GM12874 (cell line): ENCODE data around the gene KIF20B.

Source experiments
- CTCF ChIP-seq: IDR thresholded peaks from 2 replicates; pipeline ENCODE4 v1.5.1; 2011; ENCODE audit warnings: low read depth, mild to moderate bottlenecking, control low read depth, low read length, moderate library complexity; ENCODE audit not compliant: insufficient read depth

The KIF20B gene

GRCh38 chr10:89706011-89706410 lies 4.6 kb downstream of the KIF20B start:
- no peak for TF ChIP-seq CTCF

GRCh38 chr10:89707372-89707771 lies 6.0 kb downstream of the KIF20B start:
- no peak for TF ChIP-seq CTCF

DNA sequence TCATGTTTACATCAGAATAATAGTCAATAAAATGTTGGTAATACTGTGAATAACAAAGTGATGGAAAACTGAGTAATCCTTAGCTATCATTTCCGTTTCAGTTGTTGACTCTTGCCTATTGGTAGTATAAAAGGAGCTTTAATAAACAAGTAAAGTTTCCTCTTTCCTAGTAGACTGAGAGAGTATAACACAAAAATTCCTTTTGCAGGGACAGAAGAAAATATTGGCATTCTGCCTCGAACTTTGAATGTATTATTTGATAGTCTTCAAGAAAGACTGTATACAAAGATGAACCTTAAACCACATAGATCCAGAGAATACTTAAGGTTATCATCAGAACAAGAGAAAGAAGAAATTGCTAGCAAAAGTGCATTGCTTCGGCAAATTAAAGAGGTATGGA lies 9.4 kb downstream of the KIF20B start:
- TF ChIP-seq CTCF = no peak

GRCh38 chr10:89734616-89735015 lies 33.2 kb downstream of the KIF20B start:
- no peak for TF ChIP-seq CTCF

GRCh38 chr10:89738551-89739209 lies 37.3 kb downstream of the KIF20B start:
- TF ChIP-seq CTCF = no peak

- no peak for TF ChIP-seq CTCF
Measured at GRCh38 chr10:89741126-89741762, 39.9 kb downstream of the KIF20B start.

DNA sequence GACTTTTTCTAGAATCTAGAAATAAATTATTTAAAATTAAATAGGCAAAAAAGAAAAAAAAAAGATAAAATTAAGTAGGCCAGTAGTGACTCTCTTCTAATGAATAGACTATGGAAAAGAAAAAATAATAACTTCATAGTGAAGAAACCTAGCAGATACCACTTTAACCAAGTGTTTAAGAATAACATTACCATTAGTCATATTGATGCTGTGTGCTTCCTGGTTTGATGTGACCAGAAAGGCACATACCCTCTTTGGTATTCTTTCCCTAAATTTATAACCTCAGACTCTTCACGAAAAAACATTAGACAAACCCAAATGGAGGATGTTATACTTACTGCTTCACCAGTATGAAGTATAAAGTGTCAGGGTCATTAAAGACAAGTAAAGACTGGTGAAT lies 42.6 kb downstream of the KIF20B start:
- no peak for TF ChIP-seq CTCF
